Thoracic aorta (tissue), 2 donors: Measurements from ENCODE around the gene CPT2. TPM values are rescaled to one million over a fixed set of nuclear protein-coding genes. Genes with fewer than 3 reads are reported as not detected.

Experiments
- ATAC-seq: fragments of 150-250 bp; one replicate; pipeline ENCODE4 v1.8.0; 2017; ENCODE audit warnings: low read depth; ENCODE audit not compliant: insufficient number of reproducible peaks, low FRiP score
- DNase-seq: peaks from one replicate; pipeline ENCODE4 v3.0.0-alpha.2; 2020; ENCODE audit warnings: low spot score
- H3K27ac ChIP-seq, 2 donors: fragments of 200-600 bp; sonication (generic); 1 replicate in 1 of 2; 2 replicates in 1 of 2; pipeline ENCODE4 v1.5.1; 2016; ENCODE audit warnings: mild to moderate bottlenecking in 2 of 2, moderate library complexity in 2 of 2
- H3K27me3 ChIP-seq: fragments of 200-600 bp; sonication (generic); replicated peaks from 2 replicates; pipeline ENCODE4 v1.6.0; 2016; ENCODE audit warnings: mild to moderate bottlenecking; ENCODE audit not compliant: insufficient read depth
- H3K36me3 ChIP-seq: fragments of 200-600 bp; sonication (generic); one replicate; pipeline ENCODE4 v1.5.1; 2016
- H3K4me1 ChIP-seq, 2 donors: fragments of 200-600 bp; sonication (generic); 1 replicate in 1 of 2; 2 replicates in 1 of 2; pipeline versions ENCODE4 v1.5.1 to v1.6.0; 2016; ENCODE audit warnings: low read depth in 2 of 2, mild to moderate bottlenecking in 1 of 2; ENCODE audit not compliant: control insufficient read depth in 1 of 2
- H3K4me3 ChIP-seq: fragments of 200-600 bp; sonication (generic); 2 replicates; pipeline ENCODE4 v1.5.1; 2016; ENCODE audit warnings: mild to moderate bottlenecking
- H3K9me3 ChIP-seq: fragments of 200-600 bp; sonication (generic); 2 replicates; pipeline ENCODE4 v1.5.1; 2016
- CTCF ChIP-seq: fragments of 200-600 bp; sonication (generic); IDR thresholded peaks from one replicate; pipeline ENCODE4 v1.5.1; 2019; ENCODE audit warnings: antibody characterized with exemption
- total RNA-seq, 2 donors: library from RNA; depleted of rRNA; stranded (reverse); fragments of >200 nt; gene quantifications; one replicate each; pipeline versions ENCODE4 v1.1.0 to v1.2.3, GENCODE V29; 2016

Gene CPT2
- total RNA-seq, 2 donors from 2014 or later, result 6.6 to 20.4 TPM

GRCh38 chr1:53186533-53186932 is 10.1 kb upstream of the CPT2 start:
- Histone ChIP-seq H3K9me3 (no peaks in the 10 kb centered on the region), H3K4me1 (no peaks in the 10 kb centered on the region), H3K36me3 (no peaks in the 10 kb centered on the region), H3K27me3 (no peaks in the 10 kb centered on the region), H3K4me3 (no peak overlapping the region), H3K27ac (no peak overlapping the region)
- TF ChIP-seq CTCF, result no peak
- DNase-seq (no peak), ATAC-seq (no peak)

- Histone ChIP-seq H3K36me3 (no peaks in the 10 kb centered on the region), H3K9me3 (no peaks in the 10 kb centered on the region), H3K4me3 (no peak overlapping the region), H3K4me1 (no peaks in the 10 kb centered on the region), H3K27ac (no peak overlapping the region), H3K27me3 (no peaks in the 10 kb centered on the region)
- ATAC-seq (no peak), DNase-seq (no peak)
- TF ChIP-seq CTCF, result no peak
These were observed 9.2 kb upstream of the CPT2 start for GRCh38 chr1:53187401-53187800.

GRCh38 chr1:53188099-53188498 is 8.5 kb upstream of the CPT2 start:
- Histone ChIP-seq H3K27me3 (no peaks in the 10 kb centered on the region), H3K4me1 (no peaks in the 10 kb centered on the region), H3K27ac (no peak overlapping the region), H3K4me3 (no peak overlapping the region), H3K36me3 (no peaks in the 10 kb centered on the region), H3K9me3 (no peaks in the 10 kb centered on the region)
- no peak for TF ChIP-seq CTCF
- DNase-seq, result no peak
- no peak for ATAC-seq

- ATAC-seq (no peak), DNase-seq (no peak)
- Histone ChIP-seq H3K36me3 (no peaks in the 10 kb centered on the region), H3K4me3 (no peak overlapping the region), H3K27me3 (no peaks in the 10 kb centered on the region), H3K9me3 (no peaks in the 10 kb centered on the region), H3K4me1 (no peaks in the 10 kb centered on the region), H3K27ac (no peak overlapping the region)
- no peak for TF ChIP-seq CTCF
These were observed 7.6 kb upstream of the CPT2 start for GRCh38 chr1:53189061-53189460.

- DNase-seq, result no peak
- peaks cover 0 to 2% of the 10 kb centered on the region in 2 donors for H3K4me1 ChIP-seq
- no peak overlapping the region for H3K4me3 ChIP-seq
- no peaks in the 10 kb centered on the region for H3K27me3 ChIP-seq
- H3K36me3 ChIP-seq, result no peaks in the 10 kb centered on the region
- no peak overlapping the region for H3K27ac ChIP-seq
- H3K9me3 ChIP-seq, result no peaks in the 10 kb centered on the region
- no peak for TF ChIP-seq CTCF
- no peak for ATAC-seq
These were observed 6.4 kb upstream of the CPT2 start for GRCh38 chr1:53190210-53190611.
